Adrenal gland (tissue), 12 donors: ENCODE measurements around the gene FBXL5. TPM values are rescaled to one million over a fixed set of nuclear protein-coding genes. Genes with fewer than 3 reads are reported as not detected.

Experiments used
- DNase-seq, 7 donors: peaks; one replicate each; pipeline ENCODE4 v3.0.0-alpha.2; 2019 to 2020
- H3K27ac ChIP-seq, 5 donors: fragments of 200-600 bp; sonication (generic) in 4 of 5; 1 replicate in 3 of 5; 2 replicates in 2 of 5; pipeline versions ENCODE4 v1.5.1 to v1.8.0; 2016 to 2020; ENCODE audit warnings: mild to moderate bottlenecking in 1 of 5
- H3K27me3 ChIP-seq: fragments of 200-600 bp; 2 replicates; pipeline ENCODE4 v1.8.0; 2021
- H3K36me3 ChIP-seq, 2 donors: fragments of 200-600 bp; replicated peaks in 1 of 2; 1 replicate in 1 of 2; 2 replicates in 1 of 2; pipeline versions ENCODE4 v1.5.1 to v1.8.0; 2018 to 2022
- H3K4me1 ChIP-seq, 2 donors: fragments of 200-600 bp; replicated peaks in 1 of 2; 1 replicate in 1 of 2; 2 replicates in 1 of 2; pipeline versions ENCODE4 v1.5.1 to v1.8.0; 2018 to 2021
- H3K4me3 ChIP-seq, 4 donors: fragments of 200-600 bp; sonication (generic) in 3 of 4; one replicate each; pipeline ENCODE4 v1.5.1; 2016 to 2018
- H3K9me3 ChIP-seq, 3 donors: fragments of 200-600 bp; sonication (generic) in 1 of 3; replicated peaks in 1 of 3; 1 replicate in 2 of 3; 2 replicates in 1 of 3; pipeline versions ENCODE4 v1.5.1 to v1.8.0; 2016 to 2021
- POLR2A ChIP-seq, 2 donors: fragments of 450-650 bp; IDR thresholded peaks; one replicate each; pipeline ENCODE4 v1.6.1; 2017; ENCODE audit warnings: antibody characterized with exemption in 2 of 2, mild to moderate bottlenecking in 2 of 2, moderate library complexity in 1 of 2
- WGBS, 4 donors: extraction: QIAGEN DNeasy Blood & Tissue Kit in 2 of 4; methylation state at CpG; one replicate each; pipeline versions ENCODE4 v1.1.5 to v1.1.7; 2013 to 2017; 5-methylcytosine and 5-hydroxymethylcytosine counted together
- intact Hi-C, 2 donors: fragments of 100-400 bp; cut with DNase I; formaldehyde crosslinking; loops; one replicate each; pipeline versions ENCODE4 v1.14.1 to v1.15.0; 2022 to 2023
- polyA plus RNA-seq, 3 donors: library from polyadenylated mRNA; stranded (reverse); fragments of 200-250 nt in 2 of 3; fragments of 350-450 nt in 1 of 3; fragmentation: Illumina TruSeq in 1 of 3; extraction: RNeasy Lipid Tissue Mini Kit (QIAGEN cat#74804) in 1 of 3; gene quantifications; one replicate each; pipeline ENCODE4 v1.2.3, GENCODE V29; 2013 to 2014
- total RNA-seq, 9 donors: library from RNA; depleted of rRNA in 4 of 9; stranded (reverse); fragments of >200 nt in 4 of 9; fragments of 120-200 nt in 1 of 9; fragmentation: NEBNext Ultra II Directional in 1 of 9; extraction: Animal tissue kit (Norgen Biotek cat#: 25700) in 1 of 9; gene quantifications; one replicate each; pipeline versions ENCODE4 v1.1.0 to v1.2.4, GENCODE V29; 2013 to 2023
- TF ChIP-seq, protein P1 (sequence below), 6 experiments: fragments of 450-650 bp in 4 of 6; fragments of 200-600 bp in 2 of 6; sonication (generic) in 1 of 6; IDR thresholded peaks; 1 replicate in 5 of 6; 2 replicates in 1 of 6; pipeline versions ENCODE4 v1.5.1 to v1.8.0; 2016 to 2021; ENCODE audit warnings: antibody characterized with exemption in 6 of 6, mild to moderate bottlenecking in 2 of 6, moderate library complexity in 1 of 6
- donor health status: healthy with polysubstance abuse.
- donor health status: Bipolar disorder and iron deficiency.
- donor health status: DM: yes; HTN: yes; CAD: no.
- donor health status: DM: no; HTN: no; CAD: no.
- donor health status: DM: no; HTN: no; CAD: no.
- donor health status: DM: yes; HTN: yes; CAD: no.

Gene FBXL5
- total and polyA plus RNA-seq, 12 donors, result 42.8 to 159 (median 113) TPM

- Histone ChIP-seq H3K36me3 (no peaks in the 10 kb centered on the region), H3K9me3 (no peaks in the 10 kb centered on the region), H3K4me3 (no peak overlapping the region), H3K27me3 (no peaks in the 10 kb centered on the region), H3K27ac (no peak overlapping the region), H3K4me1 (peaks cover 0 to 4% of the 10 kb centered on the region in 2 donors)
- TF ChIP-seq, protein P1, sequence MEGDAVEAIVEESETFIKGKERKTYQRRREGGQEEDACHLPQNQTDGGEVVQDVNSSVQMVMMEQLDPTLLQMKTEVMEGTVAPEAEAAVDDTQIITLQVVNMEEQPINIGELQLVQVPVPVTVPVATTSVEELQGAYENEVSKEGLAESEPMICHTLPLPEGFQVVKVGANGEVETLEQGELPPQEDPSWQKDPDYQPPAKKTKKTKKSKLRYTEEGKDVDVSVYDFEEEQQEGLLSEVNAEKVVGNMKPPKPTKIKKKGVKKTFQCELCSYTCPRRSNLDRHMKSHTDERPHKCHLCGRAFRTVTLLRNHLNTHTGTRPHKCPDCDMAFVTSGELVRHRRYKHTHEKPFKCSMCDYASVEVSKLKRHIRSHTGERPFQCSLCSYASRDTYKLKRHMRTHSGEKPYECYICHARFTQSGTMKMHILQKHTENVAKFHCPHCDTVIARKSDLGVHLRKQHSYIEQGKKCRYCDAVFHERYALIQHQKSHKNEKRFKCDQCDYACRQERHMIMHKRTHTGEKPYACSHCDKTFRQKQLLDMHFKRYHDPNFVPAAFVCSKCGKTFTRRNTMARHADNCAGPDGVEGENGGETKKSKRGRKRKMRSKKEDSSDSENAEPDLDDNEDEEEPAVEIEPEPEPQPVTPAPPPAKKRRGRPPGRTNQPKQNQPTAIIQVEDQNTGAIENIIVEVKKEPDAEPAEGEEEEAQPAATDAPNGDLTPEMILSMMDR (IDR thresholded peaks at IDR 0.05), result no peak
- TF ChIP-seq POLR2A (IDR thresholded peaks at IDR 0.05), result no peak
- intact Hi-C loops, result no loop called here
- 83 to 92% (median 85%) methylated on average over 2 of the region's 2 CpGs for WGBS, 4 donors
- DNase-seq, result no peak
These were observed 18.9 kb upstream of the FBXL5 start for GRCh38 chr4:15674046-15674445.

DNA sequence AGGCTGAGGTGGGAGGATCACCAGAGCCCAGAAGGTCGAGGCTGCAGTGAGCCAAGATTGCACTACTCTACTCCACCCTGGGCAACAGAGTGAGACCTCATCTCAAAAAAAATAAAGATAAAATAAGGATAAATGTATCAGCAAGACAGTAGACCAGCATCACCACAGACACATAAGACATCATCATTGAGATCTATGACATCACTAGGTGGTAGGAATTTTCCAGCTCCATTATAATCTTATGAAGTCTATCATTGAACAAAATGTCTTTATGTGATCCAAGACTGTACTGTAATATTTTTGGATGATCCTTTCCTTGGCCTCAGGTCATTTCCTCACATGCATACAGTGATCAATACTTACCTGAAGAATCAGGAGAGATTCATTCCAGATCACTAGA is 18.2 kb upstream of the FBXL5 start:
- no peak for DNase-seq
- intact Hi-C loops, result no loop called here
- 86 to 100% (median 94%) methylated on average over 1 of the region's 1 CpG for WGBS, 4 donors
- Histone ChIP-seq H3K9me3 (no peaks in the 10 kb centered on the region), H3K27me3 (no peaks in the 10 kb centered on the region), H3K36me3 (no peaks in the 10 kb centered on the region), H3K4me1 (peaks cover 0 to 4% of the 10 kb centered on the region in 2 donors), H3K27ac (no peak overlapping the region), H3K4me3 (no peak overlapping the region)
- no peak for TF ChIP-seq POLR2A (IDR thresholded peaks at IDR 0.05)
- TF ChIP-seq, protein P1 (IDR thresholded peaks at IDR 0.05), result no peak

GRCh38 chr4:15672101-15672500 is 16.9 kb upstream of the FBXL5 start:
- no peak overlapping the region for H3K27ac ChIP-seq
- H3K27me3 ChIP-seq, result no peaks in the 10 kb centered on the region
- no peaks in the 10 kb centered on the region for H3K9me3 ChIP-seq
- H3K4me3 ChIP-seq, result no peak overlapping the region
- no peaks in the 10 kb centered on the region for H3K36me3 ChIP-seq
- no peak for DNase-seq
- intact Hi-C loops, result no loop called here
- H3K4me1 ChIP-seq, result no peaks in the 10 kb centered on the region
- no peak for TF ChIP-seq POLR2A (IDR thresholded peaks at IDR 0.05)
- TF ChIP-seq, protein P1 (IDR thresholded peaks at IDR 0.05), result no peak
- WGBS, 4 donors, result 92 to 96% (median 96%) methylated on average over 3 of the region's 3 CpGs

DNA sequence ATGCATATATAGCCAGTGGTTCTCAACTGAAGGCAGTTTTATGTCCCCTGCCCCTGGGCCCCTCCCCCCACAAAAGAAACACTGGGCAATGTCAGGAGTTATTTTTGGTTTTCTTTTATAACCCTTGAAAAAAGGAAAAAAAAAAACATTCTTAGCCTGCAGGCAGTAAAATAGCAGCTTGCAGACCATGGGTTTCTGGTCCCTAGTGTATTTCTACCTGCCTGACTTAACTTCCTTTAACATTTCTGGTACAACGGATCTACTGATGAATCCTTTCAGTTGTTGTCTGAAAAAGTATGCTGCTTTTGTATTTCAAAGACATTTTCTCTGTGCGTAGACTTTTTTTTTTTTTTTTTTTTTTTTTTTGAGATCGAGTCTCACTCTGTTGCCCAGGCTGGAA is 15.4 kb upstream of the FBXL5 start:
- intact Hi-C loops, result no loop called here
- Histone ChIP-seq H3K27ac (no peak overlapping the region), H3K9me3 (no peaks in the 10 kb centered on the region), H3K36me3 (no peaks in the 10 kb centered on the region), H3K27me3 (no peaks in the 10 kb centered on the region), H3K4me3 (no peak overlapping the region), H3K4me1 (peaks cover 0 to 7% of the 10 kb centered on the region in 2 donors)
- WGBS, 4 donors, result 83 to 99% (median 95%) methylated on average over 3 of the region's 3 CpGs
- no peak for TF ChIP-seq POLR2A (IDR thresholded peaks at IDR 0.05)
- TF ChIP-seq, protein P1 (IDR thresholded peaks at IDR 0.05), result no peak
- no peak for DNase-seq
